HG03342 (cell line): ENCODE measurements around the gene RANBP3.

Experiments
- ATAC-seq: cut with Tn5 transposase; IDR thresholded peaks from one replicate; pipeline ENCODE4 v1.9.1; 2021; ENCODE audit warnings: mild to moderate bottlenecking, moderate library complexity; ENCODE audit not compliant: unreplicated experiment

RANBP3 gene

DNA sequence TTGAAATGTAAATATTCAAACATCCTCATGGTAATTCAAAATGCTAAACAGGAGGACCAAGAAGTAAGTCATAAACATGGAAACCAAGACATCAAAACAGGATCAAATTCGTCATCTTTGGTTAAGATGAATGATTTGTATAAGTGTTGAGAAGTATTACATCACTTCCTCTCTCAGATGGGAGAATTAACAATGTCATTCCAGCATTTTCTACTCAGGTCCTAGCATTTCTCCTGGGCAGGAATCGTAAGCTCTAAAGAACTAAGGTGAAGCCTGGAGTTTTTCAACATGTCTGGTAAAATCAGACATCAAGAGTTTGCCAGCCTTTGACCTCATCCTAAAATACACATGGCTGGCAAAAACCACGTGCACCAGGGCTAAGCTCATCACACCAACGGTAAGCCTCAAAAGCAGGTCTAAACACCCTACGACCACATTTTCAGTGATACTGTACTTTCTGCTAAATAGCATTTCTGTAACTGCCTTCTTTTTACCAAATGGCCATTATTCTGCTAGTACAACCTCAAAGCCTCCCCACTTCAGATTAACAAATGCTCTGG lies 24.8 kb downstream of the RANBP3 start:
- no peak for ATAC-seq

GRCh38 chr19:5952193-5953029 lies 25.5 kb downstream of the RANBP3 start:
- ATAC-seq = no peak

DNA sequence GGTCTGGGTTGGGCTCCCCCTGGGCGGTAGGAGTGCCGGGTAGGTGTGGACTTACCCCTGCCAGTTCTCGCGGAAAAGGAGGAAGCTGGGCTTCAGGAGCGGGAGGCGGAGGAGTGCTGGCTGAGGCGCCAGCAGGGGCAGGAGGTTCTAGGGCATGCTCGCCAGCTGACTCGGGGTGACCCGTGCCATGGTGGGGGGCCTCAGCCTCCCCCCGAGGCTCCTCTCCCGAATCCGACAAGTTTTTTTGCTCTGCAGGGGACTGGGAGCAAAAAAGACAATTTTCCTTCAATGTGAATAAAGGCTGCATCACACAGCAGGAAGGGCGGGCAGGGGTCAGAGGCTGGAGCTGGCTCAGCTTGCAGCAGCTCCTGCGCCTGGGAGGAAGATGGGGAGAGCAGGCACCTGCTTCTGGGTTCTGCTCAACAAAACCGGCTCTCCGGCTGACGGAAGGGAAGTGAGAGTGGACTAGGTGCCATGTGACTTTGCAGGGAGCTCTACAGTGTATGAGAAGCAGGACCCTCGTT lies 26.5 kb downstream of the RANBP3 start:
- ATAC-seq = no peak

DNA sequence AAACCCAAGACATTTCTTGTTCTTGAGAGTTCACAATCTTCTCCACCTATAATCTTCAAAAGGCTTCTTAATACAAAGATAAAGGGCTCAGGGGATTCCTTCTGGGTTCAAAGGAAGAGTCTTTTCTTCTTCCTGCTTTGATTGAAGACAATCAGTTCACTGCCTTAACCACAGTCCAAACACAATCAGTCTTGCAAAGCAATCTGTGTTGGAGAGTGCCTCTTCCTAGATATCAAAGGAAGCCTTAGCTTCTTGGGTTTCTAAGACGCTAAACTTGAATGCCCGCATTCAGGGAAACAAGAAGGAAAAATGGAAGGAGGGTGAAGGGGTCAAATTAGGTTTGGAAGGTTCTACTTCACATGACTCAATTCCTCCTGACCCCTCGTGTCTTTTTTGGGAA lies 27.2 kb downstream of the RANBP3 start:
- no peak for ATAC-seq

GRCh38 chr19:5949792-5950305 lies 28.1 kb downstream of the RANBP3 start:
- ATAC-seq = no peak

- ATAC-seq = no peak
These were observed 29.0 kb downstream of the RANBP3 start for GRCh38 chr19:5948752-5949564.

DNA sequence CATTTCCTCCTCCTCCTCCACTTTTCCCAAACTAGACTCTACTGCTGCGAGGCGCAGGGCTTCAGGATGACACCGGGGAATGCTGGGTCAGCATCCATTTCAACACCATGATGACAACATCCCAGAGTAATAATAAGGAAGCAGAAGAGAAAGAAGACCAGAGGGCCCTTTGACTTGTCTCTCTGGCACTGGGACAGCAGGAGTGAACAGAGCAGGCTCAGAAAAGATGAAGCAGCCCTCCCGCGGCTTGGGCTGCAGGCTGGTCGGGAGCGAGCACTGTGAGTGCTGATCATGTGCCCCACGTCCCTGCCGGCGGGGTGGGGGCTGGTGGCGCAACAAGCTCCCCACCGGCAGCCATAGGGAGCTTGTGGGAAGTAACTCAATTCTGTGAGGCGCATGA lies 30.5 kb downstream of the RANBP3 start:
- no peak for ATAC-seq

GRCh38 chr19:5943623-5944022 lies 34.3 kb downstream of the RANBP3 start:
- ATAC-seq = no peak

GRCh38 chr19:5943045-5943444 lies 34.9 kb downstream of the RANBP3 start:
- no peak for ATAC-seq

- no peak for ATAC-seq
These were observed 36.3 kb downstream of the RANBP3 start for GRCh38 chr19:5941673-5942072.

GRCh38 chr19:5940260-5941208 lies 37.4 kb downstream of the RANBP3 start:
- ATAC-seq = no peak

DNA sequence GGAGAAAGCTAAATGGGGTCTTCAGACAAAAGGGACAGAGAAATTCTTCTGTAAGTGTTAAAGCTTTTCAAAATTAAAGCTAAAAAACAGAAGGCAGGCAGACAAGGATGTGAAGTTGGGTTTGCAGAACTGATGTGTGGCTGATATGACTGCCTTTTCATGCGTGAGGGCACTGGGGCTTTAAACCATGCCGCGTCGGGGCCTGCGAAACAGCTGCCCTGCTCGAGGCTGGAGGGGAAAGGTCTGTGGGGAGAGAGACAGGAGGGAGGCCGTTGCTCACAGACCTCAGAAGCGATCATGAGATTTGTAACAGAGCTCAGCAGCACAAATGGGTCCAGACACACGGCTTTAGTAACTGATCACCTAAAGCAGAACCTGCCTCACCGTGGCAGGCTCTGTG lies 40.4 kb downstream of the RANBP3 start:
- ATAC-seq = no peak

DNA sequence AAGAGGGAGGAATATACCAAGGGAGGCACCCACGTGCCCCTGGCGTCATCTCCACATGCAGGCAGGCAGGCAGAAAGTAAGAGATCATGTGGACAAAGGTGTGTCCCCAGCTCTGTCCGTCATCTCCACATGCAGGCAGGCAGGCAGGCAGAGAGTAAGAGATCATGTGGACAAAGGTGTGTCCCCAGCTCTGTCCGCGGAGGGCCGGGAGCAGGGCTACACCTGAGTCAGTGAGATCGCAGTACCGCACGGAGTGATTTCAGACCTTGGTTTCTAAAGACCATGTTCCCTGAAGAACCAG lies 41.7 kb downstream of the RANBP3 start:
- no peak for ATAC-seq

- ATAC-seq = no peak
These were observed 42.3 kb downstream of the RANBP3 start for GRCh38 chr19:5935473-5936291.

GRCh38 chr19:5934774-5935472 lies 43.0 kb downstream of the RANBP3 start:
- ATAC-seq = no peak

- ATAC-seq = no peak
These were observed 43.9 kb downstream of the RANBP3 start for GRCh38 chr19:5934069-5934401.

DNA sequence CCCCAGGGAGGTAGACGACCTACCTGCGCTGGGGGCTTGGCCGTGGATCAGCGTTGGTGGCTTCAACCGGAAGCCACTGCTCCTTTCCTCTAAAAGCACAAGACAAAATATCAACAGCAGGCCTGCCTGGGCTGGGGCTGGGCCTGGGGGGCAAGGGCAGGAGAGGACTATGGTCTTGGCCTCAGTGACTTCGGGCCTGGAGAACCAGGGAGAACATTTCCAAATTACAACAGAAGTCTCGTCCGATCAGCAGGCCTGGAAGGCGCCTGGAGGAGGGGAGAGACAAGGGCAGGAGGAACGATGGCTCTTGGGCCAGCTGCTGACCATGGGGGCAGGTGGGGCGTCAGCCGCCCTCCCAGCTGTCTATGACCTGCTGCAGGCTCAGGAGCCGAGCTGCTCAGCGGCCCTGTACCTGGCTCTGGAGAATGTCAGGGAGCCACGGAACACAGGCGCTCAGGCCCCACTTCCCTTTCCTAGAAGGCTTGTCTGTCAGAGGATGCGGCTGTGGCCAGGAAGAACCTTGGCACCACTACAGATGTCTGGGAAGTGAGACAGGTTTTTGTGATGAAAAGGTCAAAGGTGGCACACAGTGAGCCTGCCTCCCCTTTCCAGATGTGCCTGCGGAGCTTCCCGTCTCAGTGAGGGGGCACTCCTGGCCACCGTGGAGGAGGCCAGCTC lies 44.4 kb downstream of the RANBP3 start:
- ATAC-seq = no peak

DNA sequence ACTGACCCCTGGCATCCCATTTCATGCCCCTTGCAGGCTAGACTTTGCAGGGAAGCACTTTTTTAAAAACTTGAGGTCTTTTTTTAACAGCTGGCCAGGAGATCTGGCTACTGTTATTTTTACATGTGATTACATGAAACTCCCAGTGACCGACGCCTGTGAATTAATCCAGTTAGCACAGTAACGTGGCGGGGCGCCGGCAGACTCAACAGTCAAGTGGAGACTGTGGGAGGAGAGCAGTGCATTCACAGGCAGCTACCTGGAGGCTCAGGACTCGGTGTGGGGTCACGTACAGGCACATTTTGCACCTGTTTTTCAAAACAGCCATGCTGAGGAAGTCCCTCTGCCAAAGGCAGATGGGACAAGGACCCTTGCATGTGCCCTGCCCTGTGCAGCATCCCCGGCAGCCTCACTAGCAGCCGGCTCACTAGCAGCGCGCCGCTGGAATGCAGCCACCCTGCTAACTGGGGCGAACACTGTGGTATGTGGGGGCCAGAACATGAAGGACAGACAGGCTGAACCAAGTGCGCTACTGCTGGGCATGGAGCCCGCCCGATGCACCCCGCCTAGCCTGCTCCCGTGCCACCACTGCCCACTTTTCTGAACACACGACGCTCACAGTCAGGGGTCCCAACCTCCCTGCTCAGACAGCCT lies 45.2 kb downstream of the RANBP3 start:
- no peak for ATAC-seq
